Measurements from ENCODE around the gene SCAMP2. TPM values are rescaled to one million over a fixed set of nuclear protein-coding genes. Genes with fewer than 3 reads are reported as not detected.
"Not testable (repeated sequence)": the region's sequence is repeated elsewhere in the genome, so short reads cannot be mapped to it uniquely, and the experiment has no call there.

SCAMP2 gene
- polyA plus RNA-seq, 1 donor from 2014 or later, result 157 TPM

DNA sequence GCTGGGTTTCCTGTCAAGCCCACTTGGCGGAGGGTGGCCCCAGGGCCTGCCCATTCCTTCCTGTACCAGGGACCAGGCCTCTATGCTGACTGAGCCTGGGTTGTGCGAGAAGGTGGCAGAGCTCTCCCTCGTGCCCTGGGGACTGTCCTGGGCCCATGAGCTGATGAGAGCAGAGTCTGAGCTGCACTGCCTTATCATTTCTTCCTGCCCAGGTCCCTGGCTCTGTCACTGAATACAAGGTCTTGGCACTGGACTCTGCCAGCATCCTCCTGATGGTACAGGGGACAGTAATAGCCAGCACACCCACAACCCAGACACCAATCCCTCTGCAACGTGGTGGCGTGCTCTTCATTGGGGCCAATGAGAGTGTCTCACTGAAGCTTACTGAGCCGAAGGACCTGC, 24.1 kb upstream of the SCAMP2 start:
- H3K27ac Mint-ChIP-seq, result no peak overlapping the region
- H3K36me3 Mint-ChIP-seq, result peaks cover 3% of the 10 kb centered on the region
- no peak overlapping the region for H3K4me3 Mint-ChIP-seq
- no peaks in the 10 kb centered on the region for H3K27me3 Mint-ChIP-seq
- H3K4me1 Mint-ChIP-seq, result peaks cover 21 to 23% (median 23%) of the 10 kb centered on the region in 3 donors
- no peaks in the 10 kb centered on the region for H3K9me3 Mint-ChIP-seq

DNA sequence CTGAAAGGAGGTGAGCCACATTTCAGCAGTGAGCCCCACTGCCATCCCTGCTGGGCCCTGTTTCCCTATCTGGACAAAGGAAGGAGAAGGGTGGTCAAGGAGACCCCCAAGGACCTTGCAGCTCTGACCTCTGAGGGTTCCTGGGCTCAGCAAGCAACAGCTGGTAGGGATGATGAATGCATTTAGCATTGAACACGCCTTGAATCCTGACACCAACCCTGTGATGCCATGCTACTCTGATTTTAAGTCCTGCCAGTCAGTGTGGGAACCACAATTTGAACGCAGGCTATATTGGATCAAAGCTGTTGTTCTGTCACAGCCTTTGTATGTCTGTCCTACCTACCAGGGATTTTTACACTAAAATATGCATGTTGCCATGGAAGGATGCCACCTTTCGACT, 23.2 kb upstream of the SCAMP2 start:
- Mint-ChIP-seq H3K27me3 (no peaks in the 10 kb centered on the region), H3K36me3 (peaks cover 4% of the 10 kb centered on the region), H3K4me1 (peaks cover 14 to 19% (median 16%) of the 10 kb centered on the region in 3 donors), H3K4me3 (no peak overlapping the region), H3K27ac (no peak overlapping the region), H3K9me3 (no peaks in the 10 kb centered on the region)

DNA sequence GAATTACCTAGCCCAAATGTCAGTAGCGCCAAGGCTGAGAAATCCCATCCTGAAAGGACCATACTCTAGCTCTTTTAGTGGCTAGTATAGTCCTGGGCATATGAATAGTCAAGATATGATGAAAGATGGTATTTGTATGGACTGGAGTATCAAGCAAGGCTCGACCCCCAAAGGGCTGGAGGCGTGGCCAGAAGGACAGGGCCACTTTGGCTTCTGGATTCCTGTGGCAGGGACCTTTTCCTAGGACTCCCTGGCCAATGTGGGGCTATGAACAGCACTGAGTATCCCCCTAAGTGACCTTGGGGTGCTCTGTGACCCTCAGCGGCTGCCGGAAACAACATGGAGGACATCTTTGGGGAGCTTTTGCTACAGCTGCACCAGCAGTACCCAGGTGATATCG, 22.7 kb upstream of the SCAMP2 start:
- H3K9me3 Mint-ChIP-seq, result no peaks in the 10 kb centered on the region
- H3K27me3 Mint-ChIP-seq, result no peaks in the 10 kb centered on the region
- H3K4me1 Mint-ChIP-seq, result peaks cover 16 to 17% (median 16%) of the 10 kb centered on the region in 3 donors
- H3K36me3 Mint-ChIP-seq, result peaks cover 4% of the 10 kb centered on the region
- no peak overlapping the region for H3K27ac Mint-ChIP-seq
- H3K4me3 Mint-ChIP-seq, result no peak overlapping the region

DNA sequence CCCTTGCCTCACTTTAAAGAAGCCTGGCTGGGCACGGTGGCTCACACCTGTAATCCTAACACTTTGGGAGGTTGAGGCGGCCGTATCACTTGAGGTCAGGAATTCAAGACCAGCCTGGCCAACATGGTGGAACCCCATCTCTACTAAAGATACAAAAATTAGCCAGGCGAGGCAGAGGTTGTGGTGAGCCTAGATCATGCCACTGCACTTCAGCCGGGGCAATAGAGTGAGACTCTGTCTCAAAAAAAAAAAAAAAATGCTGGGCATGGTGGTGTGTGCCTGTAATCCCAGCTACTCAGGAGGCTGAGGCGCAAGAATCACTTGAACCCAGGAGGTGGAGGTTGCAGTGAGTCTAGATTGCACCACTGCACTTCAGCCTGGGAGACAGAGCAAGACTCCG, 21.2 kb upstream of the SCAMP2 start:
- Mint-ChIP-seq H3K4me1 (peaks cover 23 to 28% (median 28%) of the 10 kb centered on the region in 3 donors), H3K27ac (peak overlapping the region in 1 of 3 donors; percentile 80)
- not testable (repeated sequence) for H3K27me3 Mint-ChIP-seq, H3K4me3 Mint-ChIP-seq, H3K9me3 Mint-ChIP-seq, H3K36me3 Mint-ChIP-seq

DNA sequence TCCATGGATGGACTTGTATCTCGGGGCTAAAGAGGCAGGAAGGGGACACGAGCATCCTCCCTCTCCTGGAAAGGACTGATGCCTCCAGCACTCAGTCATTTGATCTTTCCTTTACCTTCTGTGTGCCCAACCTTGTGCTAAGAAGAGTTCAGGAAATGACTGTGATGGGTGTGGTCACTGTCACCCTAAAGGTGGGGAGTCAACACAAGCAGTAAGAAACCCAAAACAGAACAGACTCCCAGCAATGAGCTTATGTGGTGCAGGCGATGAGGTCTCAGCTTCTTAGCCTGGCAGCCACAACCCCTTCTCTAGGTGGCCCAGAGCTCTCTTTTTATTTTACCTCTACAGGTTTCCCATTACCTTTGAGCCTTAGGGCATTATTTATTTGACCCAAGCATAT, 20.5 kb upstream of the SCAMP2 start:
- Mint-ChIP-seq H3K9me3 (no peaks in the 10 kb centered on the region), H3K27ac (peak overlapping the region; percentile 80 to 95 (median 94)), H3K36me3 (peaks cover 4% of the 10 kb centered on the region), H3K4me1 (peaks cover 23 to 29% (median 28%) of the 10 kb centered on the region in 3 donors), H3K4me3 (peak overlapping the region; percentile 55 to 88 (median 72)), H3K27me3 (no peaks in the 10 kb centered on the region)

DNA sequence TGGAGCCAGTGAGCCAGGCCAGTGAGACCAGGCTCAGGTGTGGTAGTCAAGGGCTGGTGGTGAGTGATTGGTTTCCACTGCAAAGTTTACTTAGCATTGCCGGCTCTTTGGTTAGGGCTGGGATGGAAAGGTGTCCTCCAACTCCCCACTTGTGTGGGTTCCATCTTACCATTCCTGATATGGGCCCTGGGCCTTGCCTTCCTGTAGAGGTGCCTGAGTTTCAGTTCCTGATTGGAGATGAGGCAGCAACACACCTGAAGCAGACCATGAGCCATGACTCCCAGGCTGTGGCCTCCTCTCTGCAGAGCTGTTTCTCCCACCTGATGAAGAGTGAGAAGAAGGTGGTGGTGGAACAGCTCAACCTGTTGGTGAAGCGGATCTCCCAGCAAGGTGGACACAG, 19.8 kb upstream of the SCAMP2 start:
- Mint-ChIP-seq H3K36me3 (peaks cover 4% of the 10 kb centered on the region), H3K9me3 (no peaks in the 10 kb centered on the region), H3K27ac (peak overlapping the region in 2 of 3 donors; percentile 58 to 95), H3K4me1 (peaks cover 23 to 29% (median 28%) of the 10 kb centered on the region in 3 donors), H3K27me3 (no peaks in the 10 kb centered on the region), H3K4me3 (peak overlapping the region in 3 of 4 donors; percentile 1 to 58 (median 9))

DNA sequence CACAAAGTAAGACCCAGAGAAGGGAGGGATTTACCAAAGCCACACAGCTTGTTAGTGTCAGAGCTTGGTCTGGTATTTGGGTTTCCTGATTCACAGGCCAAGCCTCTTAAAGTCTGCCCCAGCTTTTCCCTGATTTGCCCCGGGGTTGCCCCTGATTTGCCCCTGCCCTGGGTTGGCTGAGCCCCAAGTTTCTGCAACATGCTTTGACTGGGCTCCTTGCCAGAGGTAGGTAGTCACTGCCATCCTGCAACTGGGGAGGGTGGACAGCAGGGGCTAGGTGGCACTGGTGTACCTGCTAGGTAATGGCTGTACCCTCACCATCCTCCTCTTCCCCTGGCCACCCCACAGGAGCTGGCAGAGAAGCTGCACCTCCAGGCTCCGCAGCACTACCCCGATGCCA, 19.1 kb upstream of the SCAMP2 start:
- Mint-ChIP-seq H3K4me3 (peak overlapping the region in 2 of 4 donors; percentile 1 to 84), H3K36me3 (peaks cover 4% of the 10 kb centered on the region), H3K4me1 (peaks cover 23 to 29% (median 28%) of the 10 kb centered on the region in 3 donors)

DNA sequence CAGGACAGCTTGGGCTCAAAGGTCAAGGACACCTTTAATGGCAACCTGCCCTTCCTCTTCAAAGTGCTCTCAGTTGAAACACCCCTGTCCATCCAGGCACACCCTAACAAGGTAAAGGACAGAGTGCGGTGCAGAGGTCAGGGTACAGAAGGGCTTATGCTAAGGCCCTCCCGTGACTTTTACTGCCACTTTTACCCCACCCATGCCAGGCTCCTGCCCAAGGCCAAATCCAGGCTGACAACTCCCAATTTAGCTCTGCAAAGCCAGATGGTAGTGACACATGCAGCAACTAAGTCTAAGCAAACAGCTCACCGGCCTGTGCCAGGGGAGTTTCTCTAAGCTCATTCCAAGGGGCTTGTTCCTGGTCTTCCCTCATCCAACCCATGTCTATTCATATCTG, 18.3 kb upstream of the SCAMP2 start:
- peaks cover 2% of the 10 kb centered on the region for H3K36me3 Mint-ChIP-seq
- peak overlapping the region in 1 of 3 donors; percentile 10 for H3K27ac Mint-ChIP-seq
- H3K4me1 Mint-ChIP-seq, result peaks cover 23 to 29% (median 28%) of the 10 kb centered on the region in 3 donors
- no peaks in the 10 kb centered on the region for H3K9me3 Mint-ChIP-seq
- H3K4me3 Mint-ChIP-seq, result peak overlapping the region in 2 of 4 donors; percentile 84 to 91
- H3K27me3 Mint-ChIP-seq, result no peaks in the 10 kb centered on the region

More for the DNA sequence above, 19.1 kb upstream of the SCAMP2 start:
- Mint-ChIP-seq H3K27ac (peak overlapping the region in 1 of 3 donors; percentile 58), H3K9me3 (no peaks in the 10 kb centered on the region), H3K27me3 (no peaks in the 10 kb centered on the region)

DNA sequence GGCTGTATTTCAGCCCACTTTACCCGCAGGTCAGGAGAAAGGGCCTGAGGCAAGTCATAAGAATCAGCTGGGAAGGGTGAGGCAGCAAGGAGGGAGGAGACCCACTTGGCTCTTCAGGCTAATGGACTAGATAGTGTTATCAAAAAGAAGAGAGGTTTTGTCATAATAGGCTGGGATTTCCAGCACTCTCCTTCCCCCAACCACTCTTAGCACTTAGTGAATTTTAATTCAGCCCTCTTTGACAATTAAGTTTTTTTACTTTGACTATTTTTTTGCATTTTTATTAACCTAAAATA, 17.4 kb upstream of the SCAMP2 start:
- peaks cover 2% of the 10 kb centered on the region for H3K36me3 Mint-ChIP-seq
- H3K4me1 Mint-ChIP-seq, result peaks cover 23 to 29% (median 28%) of the 10 kb centered on the region in 3 donors

DNA sequence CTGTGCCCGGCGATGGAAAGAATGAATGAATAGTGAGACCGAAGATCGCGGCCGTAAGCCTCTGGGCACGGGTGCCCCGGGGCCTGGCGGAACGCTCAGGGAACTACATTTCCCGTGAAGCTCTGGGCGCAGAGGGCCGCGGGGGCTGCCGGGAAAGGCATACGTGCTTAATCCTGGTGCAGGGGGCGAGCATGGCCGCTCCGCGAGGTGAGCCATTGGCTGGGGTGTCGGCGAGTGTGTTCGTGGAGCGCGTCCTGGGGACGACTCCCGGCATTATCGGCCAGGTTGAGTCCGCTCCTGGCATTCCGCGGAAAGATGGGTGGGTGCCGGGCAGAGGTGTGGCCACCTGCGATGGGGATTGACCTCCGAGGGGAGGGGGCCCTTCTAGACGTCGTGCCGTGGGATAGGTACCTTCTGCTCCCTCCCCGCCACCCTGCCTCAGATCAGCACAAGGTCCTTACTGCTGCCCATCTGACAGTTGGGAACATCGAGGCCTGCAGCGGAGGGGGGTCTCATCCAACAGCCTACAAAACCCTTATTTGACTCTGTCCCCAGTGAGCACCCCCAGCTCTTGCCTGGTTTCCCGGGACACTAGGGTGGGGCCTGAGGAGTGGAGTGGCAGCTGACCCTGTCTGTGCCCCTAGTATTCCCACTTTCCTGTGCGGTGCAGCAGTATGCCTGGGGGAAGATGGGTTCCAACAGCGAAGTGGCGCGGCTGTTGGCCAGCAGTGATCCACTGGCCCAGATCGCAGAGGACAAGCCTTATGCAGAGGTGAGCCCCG, 16.9 kb upstream of the SCAMP2 start, which contains the start of gene MPI:
Gene MPI, plus strand, starts transcription at position 160 of the 782 bp plus-strand sequence. Its CDS starts 32 bp downstream, at position 192.
- Mint-ChIP-seq H3K27me3 (no peaks in the 10 kb centered on the region), H3K9me3 (no peaks in the 10 kb centered on the region), H3K4me1 (peaks cover 23 to 29% (median 28%) of the 10 kb centered on the region in 3 donors)

More for the DNA sequence above, 17.4 kb upstream of the SCAMP2 start:
- peak overlapping the region in 2 of 3 donors; percentile 48 to 67 for H3K27ac Mint-ChIP-seq
- H3K9me3 Mint-ChIP-seq, result no peaks in the 10 kb centered on the region
- no peaks in the 10 kb centered on the region for H3K27me3 Mint-ChIP-seq
- peak overlapping the region; percentile 84 to 97 (median 90) for H3K4me3 Mint-ChIP-seq

DNA sequence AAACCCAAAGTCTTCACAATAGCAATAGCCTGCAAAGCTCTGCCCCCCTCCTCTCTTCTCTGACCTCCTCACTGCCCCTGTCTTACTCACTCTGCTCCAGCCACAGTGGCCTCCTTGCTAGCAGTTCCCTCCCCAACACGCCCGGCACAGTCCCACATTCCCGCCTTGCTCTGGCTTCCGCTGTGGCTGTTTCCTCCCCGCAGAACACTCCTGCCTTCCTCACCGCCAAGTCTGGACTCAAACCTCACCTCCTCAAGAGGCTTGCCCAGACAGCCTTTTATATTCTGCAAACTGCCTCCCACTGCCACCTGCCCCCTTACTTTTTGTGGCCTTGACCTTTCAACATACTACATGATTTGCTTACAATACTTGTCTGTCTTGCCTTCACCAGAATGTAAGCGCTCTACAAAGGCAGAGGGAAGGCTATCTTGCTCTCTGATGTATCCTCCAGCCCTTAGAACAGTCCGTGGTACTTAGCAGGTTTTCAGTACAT, 16.3 kb upstream of the SCAMP2 start:
- H3K27me3 Mint-ChIP-seq, result no peaks in the 10 kb centered on the region
- peaks cover 26 to 33% (median 32%) of the 10 kb centered on the region in 3 donors for H3K4me1 Mint-ChIP-seq
- H3K27ac Mint-ChIP-seq, result peak overlapping the region; percentile 44 to 83 (median 48)
- H3K4me3 Mint-ChIP-seq, result peak overlapping the region; percentile 84 to 97 (median 90)
- peaks cover 2% of the 10 kb centered on the region for H3K36me3 Mint-ChIP-seq
- no peaks in the 10 kb centered on the region for H3K9me3 Mint-ChIP-seq

More for the DNA sequence above, 16.9 kb upstream of the SCAMP2 start, which contains the start of gene MPI:
- H3K36me3 Mint-ChIP-seq, result peaks cover 2% of the 10 kb centered on the region
- peak within 1 kb of the TSS; percentile 44 to 83 (median 48) for H3K27ac Mint-ChIP-seq
- H3K4me3 Mint-ChIP-seq, result peak within 1 kb of the TSS; percentile 84 to 97 (median 90)

DNA sequence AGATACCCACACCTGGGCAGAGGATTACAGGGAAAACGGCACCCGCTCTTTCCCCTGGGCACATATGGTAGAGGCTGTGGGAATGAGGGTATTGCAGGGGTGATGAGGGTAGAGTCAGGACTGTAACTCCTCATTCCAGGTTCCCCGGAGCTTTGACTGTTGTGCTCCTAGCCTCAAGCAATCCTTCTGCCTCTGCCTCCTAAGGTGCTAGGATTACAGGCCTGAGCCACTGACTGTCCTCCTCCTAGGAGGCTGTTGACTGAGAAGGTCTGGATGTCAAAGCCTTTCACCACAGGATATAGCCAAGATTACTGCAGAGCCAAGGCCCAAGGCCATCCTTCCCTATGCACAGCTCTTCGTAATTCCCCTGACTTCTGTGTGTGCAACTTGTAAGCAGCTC, 15.6 kb upstream of the SCAMP2 start:
- H3K27me3 Mint-ChIP-seq, result no peaks in the 10 kb centered on the region
- peak overlapping the region in 1 of 4 donors; percentile 84 for H3K4me3 Mint-ChIP-seq
- no peak overlapping the region for H3K27ac Mint-ChIP-seq
- H3K4me1 Mint-ChIP-seq, result peaks cover 24 to 36% (median 35%) of the 10 kb centered on the region in 3 donors
- no peaks in the 10 kb centered on the region for H3K9me3 Mint-ChIP-seq
- peaks cover 2% of the 10 kb centered on the region for H3K36me3 Mint-ChIP-seq

DNA sequence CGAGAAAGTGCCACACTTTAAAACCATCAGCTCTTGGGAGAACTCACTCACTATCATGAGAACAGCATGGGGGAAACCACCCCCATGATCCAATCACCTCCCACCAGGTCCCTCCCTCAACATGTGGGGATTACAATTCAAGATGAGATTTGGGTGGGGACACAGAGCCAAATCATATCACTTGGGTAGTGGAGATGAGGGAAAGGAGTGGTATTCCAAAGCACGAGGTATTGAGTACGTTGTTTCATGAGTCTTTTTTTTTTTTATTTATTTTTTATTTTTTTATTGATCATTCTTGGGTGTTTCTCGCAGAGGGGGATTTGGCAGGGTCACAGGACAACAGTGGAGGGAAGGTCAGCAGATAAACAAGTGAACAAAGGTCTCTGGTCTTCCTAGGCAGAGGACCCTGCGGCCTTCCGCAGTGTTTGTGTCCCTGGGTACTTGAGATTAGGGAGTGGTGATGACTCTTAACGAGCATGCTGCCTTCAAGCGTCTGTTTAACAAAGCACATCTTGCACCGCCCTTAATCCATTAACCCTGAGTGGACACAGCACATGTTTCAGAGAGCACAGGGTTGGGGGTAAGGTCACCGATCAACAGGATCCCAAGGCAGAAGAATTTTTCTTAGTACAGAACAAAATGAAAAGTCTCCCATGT, 14.5 kb upstream of the SCAMP2 start:
- H3K27ac Mint-ChIP-seq, H3K27me3 Mint-ChIP-seq, H3K9me3 Mint-ChIP-seq, H3K36me3 Mint-ChIP-seq: not testable (repeated sequence)
- H3K4me1 Mint-ChIP-seq, result peaks cover 17 to 26% (median 25%) of the 10 kb centered on the region in 3 donors
- H3K4me3 Mint-ChIP-seq, result peak overlapping the region in 1 of 4 donors; percentile 13

DNA sequence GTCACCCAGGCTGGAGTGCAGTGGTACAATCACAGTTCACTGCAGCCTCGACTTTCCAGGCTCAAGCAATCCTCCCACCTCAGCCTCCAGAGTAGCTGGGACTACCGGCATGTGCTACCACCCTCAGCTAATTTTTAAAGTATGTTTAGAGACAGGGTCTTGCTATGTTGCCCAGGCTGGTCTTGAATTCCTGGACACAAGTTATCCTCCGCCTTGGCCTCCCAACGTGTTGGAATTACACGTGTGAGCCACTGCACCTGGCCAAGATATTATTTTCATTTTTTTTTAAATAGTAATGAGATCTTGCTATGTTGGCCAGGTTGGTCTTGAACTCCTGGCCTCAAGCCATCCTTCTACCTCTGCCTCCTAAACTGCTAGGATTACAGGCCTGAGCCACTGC, 12.3 kb upstream of the SCAMP2 start:
- no peaks in the 10 kb centered on the region for H3K9me3 Mint-ChIP-seq
- no peak overlapping the region for H3K4me3 Mint-ChIP-seq
- peaks cover 11 to 19% (median 18%) of the 10 kb centered on the region in 3 donors for H3K4me1 Mint-ChIP-seq
- peak overlapping the region in 1 of 3 donors; percentile 50 for H3K27ac Mint-ChIP-seq
- no peaks in the 10 kb centered on the region for H3K27me3 Mint-ChIP-seq
- peaks cover 2% of the 10 kb centered on the region for H3K36me3 Mint-ChIP-seq

Data from IgD-negative memory B cell (primary cell).